ENCODE results near the gene RAD52.

- TF ChIP-seq TAF1 (IDR thresholded peaks at IDR 0.05; ENCODE audit: low read depth, low read length): no peak
- TF ChIP-seq POLR2A (IDR thresholded peaks at IDR 0.05; ENCODE audit: low read depth, low read length): no peak
- no peak for TF ChIP-seq POLR2AphosphoS5 (IDR thresholded peaks at IDR 0.05; ENCODE audit: low read depth, low read length)
- no peak for TF ChIP-seq POU2F2 (IDR thresholded peaks at IDR 0.05; ENCODE audit: low read depth, low read length)
- no peak for TF ChIP-seq SPI1 (IDR thresholded peaks at IDR 0.05; ENCODE audit: low read depth, low read length)
Measured at GRCh38 chr12:910416-910815, 39.1 kb downstream of the RAD52 start.

All from GM12891 (cell line).